Erythroblast (primary cell): ENCODE data around the gene NCS1.

Experiments
- GATA1 ChIP-seq: IDR thresholded peaks from 2 replicates; pipeline ENCODE4 v1.6.1; 2011; ENCODE audit warnings: low read depth, mild to moderate bottlenecking, control low read depth, low read length, moderate library complexity
- POLR2A ChIP-seq: IDR thresholded peaks from 2 replicates; pipeline ENCODE4 v1.6.1; 2011; ENCODE audit warnings: mild to moderate bottlenecking, low read length

GRCh38 chr9:130149031-130149430 is 23.2 kb upstream of the NCS1 start:
- TF ChIP-seq POLR2A (no peak), GATA1 (no peak)
